Right lobe of liver (tissue), 4 donors: Measurements from ENCODE around the gene ATL2.

Experiments
- POLR2A ChIP-seq: fragments of 450-650 bp; IDR thresholded peaks from one replicate; pipeline ENCODE4 v1.6.1; 2017; ENCODE audit warnings: antibody characterized with exemption, mild to moderate bottlenecking
- TF ChIP-seq, protein P1 (sequence below), 4 donors: fragments of 200-600 bp in 3 of 4; fragments of 450-650 bp in 1 of 4; IDR thresholded peaks; one replicate each; pipeline versions ENCODE4 v1.5.1 to v1.8.0; 2016 to 2022; ENCODE audit warnings: antibody characterized with exemption in 4 of 4, mild to moderate bottlenecking in 2 of 4
- donor health status: DM: no; HTN: no; CAD: no.
- donor health status: DM: no; HTN: no; CAD: no.
- donor health status: DM: no; HTN: yes; CAD: no.

DNA sequence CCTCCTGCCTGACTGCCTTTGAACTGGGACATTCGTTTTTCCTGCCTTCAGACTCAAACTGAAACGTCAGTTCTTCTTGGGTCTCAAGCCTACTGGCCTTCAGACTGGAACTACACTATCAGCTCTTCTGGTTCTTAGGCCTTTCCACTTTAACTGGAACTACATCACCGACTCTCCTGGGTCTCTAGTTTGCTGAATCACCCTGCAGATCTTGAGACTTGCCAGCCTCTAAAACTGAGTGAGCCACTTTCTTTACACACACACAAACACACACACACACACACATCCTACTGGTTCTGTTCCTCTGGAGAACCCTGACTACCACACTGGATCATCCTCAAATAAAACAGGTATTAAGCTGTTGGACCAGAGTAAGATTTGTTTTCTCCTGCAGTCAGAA is 46.7 kb upstream of the ATL2 start:
- TF ChIP-seq POLR2A, result no peak
- TF ChIP-seq, protein P1, sequence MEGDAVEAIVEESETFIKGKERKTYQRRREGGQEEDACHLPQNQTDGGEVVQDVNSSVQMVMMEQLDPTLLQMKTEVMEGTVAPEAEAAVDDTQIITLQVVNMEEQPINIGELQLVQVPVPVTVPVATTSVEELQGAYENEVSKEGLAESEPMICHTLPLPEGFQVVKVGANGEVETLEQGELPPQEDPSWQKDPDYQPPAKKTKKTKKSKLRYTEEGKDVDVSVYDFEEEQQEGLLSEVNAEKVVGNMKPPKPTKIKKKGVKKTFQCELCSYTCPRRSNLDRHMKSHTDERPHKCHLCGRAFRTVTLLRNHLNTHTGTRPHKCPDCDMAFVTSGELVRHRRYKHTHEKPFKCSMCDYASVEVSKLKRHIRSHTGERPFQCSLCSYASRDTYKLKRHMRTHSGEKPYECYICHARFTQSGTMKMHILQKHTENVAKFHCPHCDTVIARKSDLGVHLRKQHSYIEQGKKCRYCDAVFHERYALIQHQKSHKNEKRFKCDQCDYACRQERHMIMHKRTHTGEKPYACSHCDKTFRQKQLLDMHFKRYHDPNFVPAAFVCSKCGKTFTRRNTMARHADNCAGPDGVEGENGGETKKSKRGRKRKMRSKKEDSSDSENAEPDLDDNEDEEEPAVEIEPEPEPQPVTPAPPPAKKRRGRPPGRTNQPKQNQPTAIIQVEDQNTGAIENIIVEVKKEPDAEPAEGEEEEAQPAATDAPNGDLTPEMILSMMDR (IDR thresholded peaks at IDR 0.05), result no peak
